Loucy (cell line): ENCODE results near the gene PLAAT5.

Source experiments
- EZH2phosphoT487 ChIP-seq: fragments of 200-600 bp; IDR thresholded peaks from 2 replicates; pipeline ENCODE4 v1.6.1; 2018; ENCODE audit warnings: antibody characterized with exemption, mild to moderate bottlenecking, moderate library complexity, borderline replicate concordance
- TF ChIP-seq, protein P1 (sequence below): fragments of 200-600 bp; sonication (generic); conservative IDR thresholded peaks from 2 replicates; pipeline ENCODE4 v1.5.1; 2014; ENCODE audit warnings: mild to moderate bottlenecking, antibody characterized with exemption, low read length

- TF ChIP-seq, protein P1, sequence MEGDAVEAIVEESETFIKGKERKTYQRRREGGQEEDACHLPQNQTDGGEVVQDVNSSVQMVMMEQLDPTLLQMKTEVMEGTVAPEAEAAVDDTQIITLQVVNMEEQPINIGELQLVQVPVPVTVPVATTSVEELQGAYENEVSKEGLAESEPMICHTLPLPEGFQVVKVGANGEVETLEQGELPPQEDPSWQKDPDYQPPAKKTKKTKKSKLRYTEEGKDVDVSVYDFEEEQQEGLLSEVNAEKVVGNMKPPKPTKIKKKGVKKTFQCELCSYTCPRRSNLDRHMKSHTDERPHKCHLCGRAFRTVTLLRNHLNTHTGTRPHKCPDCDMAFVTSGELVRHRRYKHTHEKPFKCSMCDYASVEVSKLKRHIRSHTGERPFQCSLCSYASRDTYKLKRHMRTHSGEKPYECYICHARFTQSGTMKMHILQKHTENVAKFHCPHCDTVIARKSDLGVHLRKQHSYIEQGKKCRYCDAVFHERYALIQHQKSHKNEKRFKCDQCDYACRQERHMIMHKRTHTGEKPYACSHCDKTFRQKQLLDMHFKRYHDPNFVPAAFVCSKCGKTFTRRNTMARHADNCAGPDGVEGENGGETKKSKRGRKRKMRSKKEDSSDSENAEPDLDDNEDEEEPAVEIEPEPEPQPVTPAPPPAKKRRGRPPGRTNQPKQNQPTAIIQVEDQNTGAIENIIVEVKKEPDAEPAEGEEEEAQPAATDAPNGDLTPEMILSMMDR: no peak
- no peak for TF ChIP-seq EZH2phosphoT487
Observed at GRCh38 chr11:63534076-63534475, 43.1 kb upstream of the PLAAT5 start.
